OCI-LY1 (cell line): ENCODE data around the gene AGBL1.

ENCODE experiments used
- H2AFZ ChIP-seq: fragments of 200-600 bp; sonication (generic), shearing (Covaris generic); 2 replicates; pipeline ENCODE4 v1.6.0; 2014; ENCODE audit warnings: antibody characterized with exemption, mild to moderate bottlenecking, low read length
- H3F3A ChIP-seq: fragments of 200-600 bp; sonication (generic), shearing (Covaris generic); 2 replicates; pipeline ENCODE4 v1.6.0; 2014; ENCODE audit warnings: mild to moderate bottlenecking, antibody characterized with exemption, low read length, moderate library complexity; ENCODE audit not compliant: insufficient read depth
- H3K27ac ChIP-seq: fragments of 200-600 bp; sonication (generic); 2 replicates; pipeline ENCODE4 v1.5.1; 2014; ENCODE audit warnings: low read length, mixed run types, mild to moderate bottlenecking, low read depth; ENCODE audit not compliant: poor library complexity, severe bottlenecking
- H3K27me3 ChIP-seq: fragments of 200-600 bp; sonication (generic); 2 replicates; pipeline ENCODE4 v1.6.0; 2014; ENCODE audit warnings: antibody characterized with exemption, mild to moderate bottlenecking, low read length, moderate library complexity; ENCODE audit not compliant: insufficient read depth
- H3K36me3 ChIP-seq: fragments of 200-600 bp; sonication (generic); 2 replicates; pipeline ENCODE4 v1.6.1; 2014; ENCODE audit warnings: mild to moderate bottlenecking, antibody characterized with exemption, low read length, moderate library complexity, mixed read lengths; ENCODE audit not compliant: insufficient read depth
- H3K4me1 ChIP-seq: fragments of 200-600 bp; sonication (generic); 2 replicates; pipeline ENCODE4 v1.5.1; 2014; ENCODE audit warnings: mild to moderate bottlenecking, low read length, moderate library complexity; ENCODE audit not compliant: insufficient read depth, severe bottlenecking
- H3K4me2 ChIP-seq: fragments of 200-600 bp; sonication (generic), shearing (Covaris generic); 2 replicates; pipeline ENCODE4 v1.6.1; 2014; ENCODE audit warnings: low read length
- H3K4me3 ChIP-seq: fragments of 200-600 bp; sonication (generic); 2 replicates; pipeline ENCODE4 v1.5.1; 2014; ENCODE audit warnings: low read length, low read depth, mild to moderate bottlenecking, mixed read lengths; ENCODE audit not compliant: poor library complexity, severe bottlenecking
- H3K79me2 ChIP-seq: fragments of 200-600 bp; shearing (Covaris generic); 2 replicates; pipeline ENCODE4 v1.6.1; 2016; ENCODE audit warnings: mixed run types, low read length, mixed read lengths; ENCODE audit not compliant: insufficient read depth
- H3K9ac ChIP-seq: fragments of 200-600 bp; sonication (generic), shearing (Covaris generic); 2 replicates; pipeline ENCODE4 v1.6.1; 2014; ENCODE audit warnings: mild to moderate bottlenecking, low read length, mixed read lengths
- H3K9me2 ChIP-seq: fragments of 200-600 bp; sonication (generic), shearing (Covaris generic); 2 replicates; pipeline ENCODE4 v1.6.1; 2014; ENCODE audit warnings: low read depth, mild to moderate bottlenecking, low read length, mixed read lengths
- H3K9me3 ChIP-seq: fragments of 200-600 bp; shearing (Covaris generic); 2 replicates; pipeline ENCODE4 v1.6.1; 2014; ENCODE audit warnings: low read length, mixed read lengths
- H4K20me1 ChIP-seq: fragments of 200-600 bp; sonication (generic), shearing (Covaris generic); 2 replicates; pipeline ENCODE4 v1.6.0; 2016; ENCODE audit warnings: mild to moderate bottlenecking, low read length; ENCODE audit not compliant: insufficient read depth
- CTCF ChIP-seq: fragments of 200-600 bp; sonication (generic), shearing (Covaris generic); IDR thresholded peaks from 2 replicates; pipeline ENCODE4 v1.5.1; 2017; ENCODE audit warnings: mild to moderate bottlenecking, antibody characterized with exemption, low read length, moderate library complexity, mixed read lengths
- EZH2 ChIP-seq: fragments of 200-600 bp; sonication (generic), shearing (Covaris generic); IDR thresholded peaks from 2 replicates; pipeline ENCODE4 v1.8.0; 2017; ENCODE audit warnings: borderline replicate concordance, mixed run types, mild to moderate bottlenecking, antibody characterized with exemption, low read length, moderate library complexity, mixed read lengths

The AGBL1 gene

GRCh38 chr15:86894269-86894668 lies 814.6 kb downstream of the AGBL1 start:
- no peaks in the 10 kb centered on the region for H3K36me3 ChIP-seq
- no peaks in the 10 kb centered on the region for H3K9me3 ChIP-seq
- no peaks in the 10 kb centered on the region for H3F3A ChIP-seq
- TF ChIP-seq EZH2 (no peak), CTCF (no peak)
- H3K4me2 ChIP-seq: no peak overlapping the region
- H3K27me3 ChIP-seq: no peaks in the 10 kb centered on the region
- H3K9ac ChIP-seq: no peak overlapping the region
- no peaks in the 10 kb centered on the region for H3K4me1 ChIP-seq
- H3K4me3 ChIP-seq: no peak overlapping the region
- H3K9me2 ChIP-seq: no peaks in the 10 kb centered on the region
- H4K20me1 ChIP-seq: no peaks in the 10 kb centered on the region
- H3K79me2 ChIP-seq: no peaks in the 10 kb centered on the region
- no peak overlapping the region for H3K27ac ChIP-seq
- no peak overlapping the region for H2AFZ ChIP-seq

- H4K20me1 ChIP-seq: no peaks in the 10 kb centered on the region
- H3K9ac ChIP-seq: no peak overlapping the region
- no peak overlapping the region for H2AFZ ChIP-seq
- no peak overlapping the region for H3K27ac ChIP-seq
- H3K9me3 ChIP-seq: no peaks in the 10 kb centered on the region
- no peaks in the 10 kb centered on the region for H3F3A ChIP-seq
- H3K27me3 ChIP-seq: no peaks in the 10 kb centered on the region
- TF ChIP-seq CTCF: no peak
- TF ChIP-seq EZH2: no peak
- no peaks in the 10 kb centered on the region for H3K9me2 ChIP-seq
- H3K79me2 ChIP-seq: no peaks in the 10 kb centered on the region
- no peaks in the 10 kb centered on the region for H3K4me1 ChIP-seq
- H3K36me3 ChIP-seq: no peaks in the 10 kb centered on the region
- no peak overlapping the region for H3K4me3 ChIP-seq
- H3K4me2 ChIP-seq: no peak overlapping the region
These were observed 824.2 kb downstream of the AGBL1 start for GRCh38 chr15:86903642-86904421.

GRCh38 chr15:86905625-86906256 lies 826.1 kb downstream of the AGBL1 start:
- Histone ChIP-seq H3K27me3 (no peaks in the 10 kb centered on the region), H2AFZ (no peak overlapping the region), H3K4me1 (no peaks in the 10 kb centered on the region), H3K4me2 (no peak overlapping the region), H3K79me2 (no peaks in the 10 kb centered on the region), H3F3A (no peaks in the 10 kb centered on the region), H3K9me3 (no peaks in the 10 kb centered on the region), H3K9me2 (no peaks in the 10 kb centered on the region), H3K36me3 (no peaks in the 10 kb centered on the region), H4K20me1 (no peaks in the 10 kb centered on the region), H3K9ac (no peak overlapping the region), H3K4me3 (no peak overlapping the region), H3K27ac (no peak overlapping the region)
- no peak for TF ChIP-seq CTCF
- no peak for TF ChIP-seq EZH2
